GM19351 (cell line): Measurements from ENCODE around the gene LARP4B.
"Not testable (repeated sequence)": the region's sequence is repeated elsewhere in the genome, so short reads cannot be mapped to it uniquely, and the experiment has no call there.

Experiments used
- ATAC-seq: cut with Tn5 transposase; IDR thresholded peaks from one replicate; pipeline ENCODE4 v1.9.1; 2021; ENCODE audit warnings: mild to moderate bottlenecking, moderate library complexity; ENCODE audit not compliant: unreplicated experiment

LARP4B gene

GRCh38 chr10:774223-774622 lies 157.3 kb downstream of the LARP4B start:
- ATAC-seq, result no peak

GRCh38 chr10:773562-774161 lies 157.8 kb downstream of the LARP4B start:
- no peak for ATAC-seq

GRCh38 chr10:772227-772637 lies 159.3 kb downstream of the LARP4B start:
- ATAC-seq, result no peak

- no peak for ATAC-seq
These were observed 159.9 kb downstream of the LARP4B start for GRCh38 chr10:771647-772046.

GRCh38 chr10:770975-771374 lies 160.5 kb downstream of the LARP4B start:
- ATAC-seq, result no peak

GRCh38 chr10:770048-770712 lies 161.3 kb downstream of the LARP4B start:
- ATAC-seq, result not testable (repeated sequence)

- no peak for ATAC-seq
These were observed 163.7 kb downstream of the LARP4B start for GRCh38 chr10:767794-768193.

- ATAC-seq, result no peak
These were observed 164.3 kb downstream of the LARP4B start for GRCh38 chr10:767211-767610.

- no peak for ATAC-seq
These were observed 170.1 kb downstream of the LARP4B start for GRCh38 chr10:761376-761775.

GRCh38 chr10:760622-761021 lies 170.9 kb downstream of the LARP4B start:
- ATAC-seq, result no peak

GRCh38 chr10:759898-760477 lies 171.5 kb downstream of the LARP4B start:
- ATAC-seq, result no peak
